Ovary (tissue), 3 donors: Measurements from ENCODE around the gene ZNF777.

ENCODE experiments used
- EP300 ChIP-seq: sonication (generic); formaldehyde crosslinking; IDR thresholded peaks from one replicate; pipeline ENCODE4 v1.6.1; 2017; ENCODE audit warnings: antibody characterized with exemption
- POLR2A ChIP-seq: fragments of 450-650 bp; IDR thresholded peaks from one replicate; pipeline ENCODE4 v1.6.1; 2017; ENCODE audit warnings: antibody characterized with exemption, mild to moderate bottlenecking, moderate library complexity
- TF ChIP-seq, protein P1 (sequence below), 3 donors: fragments of 450-650 bp in 2 of 3; fragments of 200-600 bp in 1 of 3; IDR thresholded peaks; one replicate each; pipeline versions ENCODE4 v1.5.1 to v1.8.0; 2016 to 2022; ENCODE audit warnings: antibody characterized with exemption in 3 of 3, mild to moderate bottlenecking in 1 of 3
- donor health status: DM: no; HTN: no; CAD: no.

DNA sequence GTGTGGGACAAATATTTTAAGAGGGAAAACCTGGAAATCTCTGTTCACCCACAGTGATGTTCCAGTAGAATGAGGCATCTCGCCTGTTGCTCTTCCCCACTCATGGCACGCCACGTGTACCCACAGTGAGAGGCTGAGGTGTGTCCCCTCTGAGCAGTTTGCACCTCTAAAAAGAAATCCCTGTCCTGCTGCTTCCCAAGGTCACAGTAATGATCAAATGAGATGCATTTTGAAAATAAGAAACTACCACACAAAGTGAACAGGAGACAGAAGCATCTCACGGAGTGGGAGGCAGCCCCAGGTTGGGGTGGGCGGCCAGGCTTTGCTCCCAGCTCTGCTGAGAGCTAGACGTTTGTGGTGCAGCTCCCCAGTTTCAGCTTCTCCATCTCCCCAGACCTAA, 12.4 kb upstream of the ZNF777 start:
- TF ChIP-seq EP300 (no peak), POLR2A (no peak)
- TF ChIP-seq, protein P1, sequence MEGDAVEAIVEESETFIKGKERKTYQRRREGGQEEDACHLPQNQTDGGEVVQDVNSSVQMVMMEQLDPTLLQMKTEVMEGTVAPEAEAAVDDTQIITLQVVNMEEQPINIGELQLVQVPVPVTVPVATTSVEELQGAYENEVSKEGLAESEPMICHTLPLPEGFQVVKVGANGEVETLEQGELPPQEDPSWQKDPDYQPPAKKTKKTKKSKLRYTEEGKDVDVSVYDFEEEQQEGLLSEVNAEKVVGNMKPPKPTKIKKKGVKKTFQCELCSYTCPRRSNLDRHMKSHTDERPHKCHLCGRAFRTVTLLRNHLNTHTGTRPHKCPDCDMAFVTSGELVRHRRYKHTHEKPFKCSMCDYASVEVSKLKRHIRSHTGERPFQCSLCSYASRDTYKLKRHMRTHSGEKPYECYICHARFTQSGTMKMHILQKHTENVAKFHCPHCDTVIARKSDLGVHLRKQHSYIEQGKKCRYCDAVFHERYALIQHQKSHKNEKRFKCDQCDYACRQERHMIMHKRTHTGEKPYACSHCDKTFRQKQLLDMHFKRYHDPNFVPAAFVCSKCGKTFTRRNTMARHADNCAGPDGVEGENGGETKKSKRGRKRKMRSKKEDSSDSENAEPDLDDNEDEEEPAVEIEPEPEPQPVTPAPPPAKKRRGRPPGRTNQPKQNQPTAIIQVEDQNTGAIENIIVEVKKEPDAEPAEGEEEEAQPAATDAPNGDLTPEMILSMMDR (IDR thresholded peaks at IDR 0.05), result no peak
